Measurements from ENCODE around the gene WDR70. TPM values are rescaled to one million over a fixed set of nuclear protein-coding genes. Genes with fewer than 3 reads are reported as not detected.
"Not testable (repeated sequence)": the region's sequence is repeated elsewhere in the genome, so short reads cannot be mapped to it uniquely, and the experiment has no call there.

WDR70 gene
- total and polyA plus RNA-seq, 12 donors, result 9.2 to 26.0 (median 18.4) TPM

DNA sequence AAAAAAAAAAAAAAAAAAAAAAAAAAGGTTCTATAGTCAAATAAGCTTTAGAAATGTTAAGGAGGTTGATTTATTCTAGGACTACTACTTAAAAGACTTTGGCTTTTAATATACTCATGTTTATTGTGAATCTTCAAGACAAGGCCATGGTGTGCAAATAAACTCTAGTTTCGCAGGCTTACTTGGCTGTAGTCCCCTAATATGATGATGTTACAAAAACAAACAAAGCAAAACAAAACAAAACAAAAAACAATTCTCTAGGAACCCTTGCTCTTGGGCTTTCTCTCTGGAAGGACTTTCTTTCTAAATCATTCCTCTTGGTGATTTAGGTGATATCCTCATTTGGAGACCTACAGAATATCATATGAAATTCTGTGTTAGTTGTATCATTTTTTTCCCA is 288.7 kb downstream of the WDR70 start:
- peaks cover 0 to 5% (median 0%) of the 10 kb centered on the region in 11 donors for H3K9me3 ChIP-seq
- H3K27me3 ChIP-seq, result no peaks in the 10 kb centered on the region
- intact Hi-C loops (cut with DNase I), result no loop called here
- ATAC-seq (no peak), DNase-seq (no peak)
- peaks cover 0 to 46% (median 11%) of the 10 kb centered on the region in 9 donors for H3K4me1 ChIP-seq
- no peaks in the 10 kb centered on the region for H3K36me3 ChIP-seq
- TF ChIP-seq, protein P1, sequence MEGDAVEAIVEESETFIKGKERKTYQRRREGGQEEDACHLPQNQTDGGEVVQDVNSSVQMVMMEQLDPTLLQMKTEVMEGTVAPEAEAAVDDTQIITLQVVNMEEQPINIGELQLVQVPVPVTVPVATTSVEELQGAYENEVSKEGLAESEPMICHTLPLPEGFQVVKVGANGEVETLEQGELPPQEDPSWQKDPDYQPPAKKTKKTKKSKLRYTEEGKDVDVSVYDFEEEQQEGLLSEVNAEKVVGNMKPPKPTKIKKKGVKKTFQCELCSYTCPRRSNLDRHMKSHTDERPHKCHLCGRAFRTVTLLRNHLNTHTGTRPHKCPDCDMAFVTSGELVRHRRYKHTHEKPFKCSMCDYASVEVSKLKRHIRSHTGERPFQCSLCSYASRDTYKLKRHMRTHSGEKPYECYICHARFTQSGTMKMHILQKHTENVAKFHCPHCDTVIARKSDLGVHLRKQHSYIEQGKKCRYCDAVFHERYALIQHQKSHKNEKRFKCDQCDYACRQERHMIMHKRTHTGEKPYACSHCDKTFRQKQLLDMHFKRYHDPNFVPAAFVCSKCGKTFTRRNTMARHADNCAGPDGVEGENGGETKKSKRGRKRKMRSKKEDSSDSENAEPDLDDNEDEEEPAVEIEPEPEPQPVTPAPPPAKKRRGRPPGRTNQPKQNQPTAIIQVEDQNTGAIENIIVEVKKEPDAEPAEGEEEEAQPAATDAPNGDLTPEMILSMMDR (IDR thresholded peaks at IDR 0.05), result no peak
- WGBS, 2 donors, result 89 to 100% methylated on average over 1 of the region's 1 CpG
- no peak overlapping the region for H3K4me3 ChIP-seq
- peak overlapping the region in 4 of 10 donors; percentile 17 to 58 (median 44) for H3K27ac ChIP-seq

DNA sequence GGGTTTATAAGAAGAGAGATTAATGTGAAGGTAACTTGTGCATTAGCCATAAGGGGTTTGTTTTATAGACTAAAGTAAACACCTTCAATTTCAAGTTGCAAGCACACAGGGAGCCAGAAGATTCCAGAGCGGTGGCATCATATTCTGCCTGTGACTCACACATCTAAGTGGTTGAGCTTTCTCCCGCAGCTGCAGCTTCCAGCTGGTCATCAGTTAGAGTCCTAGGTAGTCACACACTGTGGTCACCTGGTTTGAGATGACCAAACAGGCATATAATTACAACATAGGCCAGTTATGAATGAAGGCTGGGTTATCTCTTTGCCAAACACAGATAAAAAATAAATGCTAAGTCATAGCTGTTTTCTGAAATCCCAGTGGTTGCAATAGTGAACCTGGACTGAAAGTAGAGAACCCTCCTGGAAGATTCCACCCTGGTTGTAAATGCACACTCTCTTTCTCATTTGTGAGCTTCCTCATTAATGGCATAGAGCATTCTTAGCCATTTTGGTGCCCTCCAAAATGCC is 289.5 kb downstream of the WDR70 start:
- 47 to 58% methylated on average over 2 of the region's 2 CpGs for WGBS, 2 donors
- ATAC-seq, result peak; percentile 49 to 90 (median 84)
- Histone ChIP-seq H3K27me3 (no peaks in the 10 kb centered on the region), H3K4me3 (no peak overlapping the region), H3K36me3 (no peaks in the 10 kb centered on the region), H3K27ac (peak overlapping the region in 4 of 10 donors; percentile 17 to 58 (median 44)), H3K9me3 (peaks cover 0 to 5% (median 0%) of the 10 kb centered on the region in 11 donors), H3K4me1 (peaks cover 0 to 47% (median 11%) of the 10 kb centered on the region in 9 donors)
- intact Hi-C loops (cut with DNase I), result no loop called here
- peak in 1 of 2 donors; percentile 54 for DNase-seq
- TF ChIP-seq, protein P1 (IDR thresholded peaks at IDR 0.05), result no peak

DNA sequence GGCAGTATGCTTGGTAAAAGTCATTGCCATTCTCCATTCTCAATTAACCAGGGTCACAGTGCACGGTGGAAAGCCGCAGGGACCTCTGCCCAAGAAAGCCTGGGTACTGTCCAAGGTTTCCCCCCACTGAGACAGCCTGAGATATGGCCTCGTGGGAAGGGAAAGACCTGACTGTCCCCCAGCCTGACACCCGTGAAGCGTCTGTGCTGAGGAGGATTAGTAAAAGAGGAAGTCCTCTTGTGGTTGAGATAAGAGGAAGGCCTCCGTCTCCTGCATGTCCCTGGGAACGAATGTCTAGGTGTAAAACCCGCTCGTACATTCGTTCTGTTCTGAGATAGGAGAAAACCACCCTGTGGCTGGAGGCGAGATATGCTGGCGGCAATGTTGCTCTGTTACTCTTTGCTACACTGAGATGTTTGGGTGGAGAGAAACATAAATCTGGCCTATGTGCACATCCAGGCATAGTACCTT is 293.0 kb downstream of the WDR70 start:
- 26 to 32% methylated on average over 12 of the region's 12 CpGs for WGBS, 2 donors
- H3K27ac ChIP-seq, result peak overlapping the region in 4 of 10 donors; percentile 22 to 51 (median 34)
- H3K27me3 ChIP-seq; H3K4me3 ChIP-seq; H3K36me3 ChIP-seq; ATAC-seq; DNase-seq; intact Hi-C loops (cut with DNase I); H3K9me3 ChIP-seq: not testable (repeated sequence)
- H3K4me1 ChIP-seq, result peaks cover 0 to 31% (median 5%) of the 10 kb centered on the region in 9 donors

DNA sequence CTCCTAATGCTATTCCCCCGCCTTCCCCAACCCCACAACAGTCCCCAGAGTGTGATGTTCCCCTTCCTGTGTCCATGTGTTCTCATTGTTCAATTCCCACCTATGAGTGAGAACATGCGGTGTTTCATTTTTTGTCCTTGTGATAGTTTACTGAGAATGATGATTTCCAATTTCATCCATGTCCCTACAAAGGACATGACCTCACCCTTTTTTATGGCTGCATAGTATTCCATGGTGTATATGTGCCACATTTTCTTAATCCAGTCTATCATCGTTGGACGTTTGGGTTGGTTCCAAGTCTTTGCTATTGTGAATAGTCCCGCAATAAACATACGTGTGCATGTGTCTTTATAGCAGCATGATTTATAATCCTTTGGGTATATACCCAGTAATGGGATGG is 295.2 kb downstream of the WDR70 start:
- Histone ChIP-seq H3K9me3 (peaks cover 0 to 11% (median 0%) of the 10 kb centered on the region in 11 donors), H3K4me1 (peaks cover 0 to 14% (median 5%) of the 10 kb centered on the region in 9 donors)
- 96 to 97% methylated on average over 6 of the region's 6 CpGs for WGBS, 2 donors
- intact Hi-C loops (cut with DNase I); H3K36me3 ChIP-seq; DNase-seq; H3K27me3 ChIP-seq; H3K27ac ChIP-seq; ATAC-seq; H3K4me3 ChIP-seq: not testable (repeated sequence)

DNA sequence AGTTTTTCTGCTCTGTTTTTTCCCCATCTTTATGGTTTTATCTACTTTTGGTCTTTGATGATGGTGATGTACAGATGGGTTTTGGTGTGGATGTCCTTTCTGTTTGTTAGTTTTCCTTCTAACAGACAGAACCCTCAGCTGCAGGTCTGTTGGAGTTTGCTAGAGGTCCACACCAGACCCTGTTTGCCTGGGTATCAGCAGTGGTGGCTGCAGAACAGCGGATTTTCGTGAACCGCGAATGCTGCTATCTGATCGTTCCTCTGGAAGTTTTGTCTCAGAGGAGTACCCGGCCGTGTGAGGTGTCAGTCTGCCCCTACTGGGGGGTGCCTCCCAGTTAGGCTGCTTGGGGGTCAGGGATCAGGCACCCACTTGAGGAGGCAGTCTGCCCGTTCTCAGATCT is 300.2 kb downstream of the WDR70 start:
- H3K27me3 ChIP-seq; H3K4me3 ChIP-seq; H3K36me3 ChIP-seq; H3K4me1 ChIP-seq; H3K27ac ChIP-seq; ATAC-seq; DNase-seq; intact Hi-C loops (cut with DNase I): not testable (repeated sequence)
- peaks cover 0 to 15% (median 0%) of the 10 kb centered on the region in 11 donors for H3K9me3 ChIP-seq
- WGBS, 2 donors, result 96 to 97% methylated on average over 5 to 8 of the region's 8 CpGs

DNA sequence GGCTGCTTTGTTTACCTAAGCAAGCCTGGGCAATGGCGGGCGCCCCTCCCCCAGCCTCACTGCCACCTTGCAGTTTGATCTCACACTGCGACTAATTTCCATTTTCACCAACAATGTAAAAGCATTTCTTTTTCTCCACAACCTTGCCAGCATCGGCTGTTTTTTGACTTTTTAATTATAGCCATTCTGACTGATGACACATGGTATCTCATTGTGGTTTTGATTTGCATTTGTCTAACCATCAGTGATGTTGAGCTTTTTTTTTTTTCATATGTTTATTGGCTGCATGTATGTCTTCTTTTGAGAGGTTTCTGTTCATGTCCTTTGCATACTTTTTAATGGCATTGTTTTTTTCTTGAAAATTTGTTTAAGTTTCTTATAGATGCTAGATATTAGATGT is 300.8 kb downstream of the WDR70 start:
- DNase-seq; intact Hi-C loops (cut with DNase I); H3K27me3 ChIP-seq; H3K4me3 ChIP-seq; H3K27ac ChIP-seq; H3K36me3 ChIP-seq; ATAC-seq; H3K4me1 ChIP-seq: not testable (repeated sequence)
- H3K9me3 ChIP-seq, result peaks cover 0 to 13% (median 0%) of the 10 kb centered on the region in 11 donors
- WGBS, 2 donors, result 96 to 100% methylated on average over 4 of the region's 4 CpGs
